ENCODE measurements around the gene FAM234B. TPM values are rescaled to one million over a fixed set of nuclear protein-coding genes. Genes with fewer than 3 reads are reported as not detected.

Gene FAM234B
- total and polyA plus RNA-seq, 2 of the 8 experiments (the other 6 are each of a cell fraction or from before 2014, with no cell fraction given) = 12.5 to 29.1 TPM

DNA sequence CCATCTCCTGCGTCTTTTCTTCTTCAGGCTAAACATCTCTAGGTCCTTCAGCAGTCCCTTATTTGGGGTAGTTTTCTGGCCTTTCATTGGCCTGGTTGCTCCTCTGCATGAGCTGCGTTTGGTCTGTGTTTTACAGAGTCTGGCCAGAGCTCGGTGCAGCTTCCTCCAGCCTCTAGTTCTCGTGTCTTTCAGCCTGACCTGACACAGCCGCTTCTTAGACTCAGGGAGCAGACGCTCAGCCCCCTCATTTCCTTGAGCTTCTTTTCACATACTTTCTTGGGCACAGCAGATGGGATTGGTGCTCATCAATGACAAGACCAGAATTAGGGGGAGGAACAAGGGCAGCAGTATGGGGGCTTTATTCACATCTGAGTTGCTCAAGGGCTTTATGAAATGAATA, 72.8 kb downstream of the FAM234B start:
- peaks cover 0 to under 1% of the 10 kb centered on the region in 2 experiments; a peak in 2 of 4 replicates for H3K9me3 ChIP-seq (ENCODE audit: insufficient read depth in 2 of 2, low read depth in 1 of 2, low read length in 1 of 2)
- H3K14ac ChIP-seq (ENCODE audit: insufficient read length) = no peak overlapping the region
- H4K20me1 ChIP-seq (replicated peaks in 1 of 2; ENCODE audit: control insufficient read depth in 1 of 2, insufficient read depth in 2 of 2, low read length in 2 of 2) = no peaks in the 10 kb centered on the region
- H4K8ac ChIP-seq (ENCODE audit: extremely low read depth, insufficient read depth, low read length) = no peak overlapping the region
- CTCF ChIA-PET (ENCODE audit: partially characterized antibody) = interaction anchor here (0.7 to 4.9 kb wide), 16 partner anchors 8 to 131 kb away, joined by 3 to 25 read pairs (median 4); partner anchors contain the start of gene EMP1
- H3K27me3 ChIP-seq (replicated peaks in 1 of 4; ENCODE audit: control insufficient read depth in 3 of 4, extremely low read depth in 1 of 4, insufficient read depth in 3 of 4, low read length in 3 of 4) = peaks cover 0 to 3% (median 0%) of the 10 kb centered on the region in 4 experiments; a peak in 1 of 7 replicates
- 74% methylated on average over 6 of the region's 6 CpGs; no CpG with 5 or more reads in 1 of the 2 experiments for WGBS, 2 experiments (ENCODE audit: extremely low coverage in 1 of 2, insufficient coverage in 1 of 2, insufficient read length in 1 of 2, insufficient replicate concordance in 2 of 2, low coverage in 1 of 2, low lambda C conversion rate in 2 of 2, missing lambda C conversion rate in 1 of 2)
- H2BK20ac ChIP-seq (ENCODE audit: low read length) = no peak overlapping the region
- H4K91ac ChIP-seq (replicated peaks; ENCODE audit: insufficient read length, low read length) = no peak overlapping the region
- H2BK12ac ChIP-seq (ENCODE audit: low read depth, low read length) = no peak overlapping the region; the same call in 1 of the 2 replicates
- DNase-seq (ENCODE audit: low read depth in 1 of 2, low spot score in 2 of 2) (no peak), FAIRE-seq (no peak)
- no peaks in the 10 kb centered on the region for H3K79me2 ChIP-seq (ENCODE audit: control insufficient read depth in 1 of 2, insufficient read depth in 2 of 2, low read length in 2 of 2)
- no peak overlapping the region for H3K9ac ChIP-seq (replicated peaks in 1 of 4; ENCODE audit: extremely low read depth in 1 of 4, low read depth in 3 of 4, low read length in 3 of 4)
- H3K4me3 ChIP-seq (ENCODE audit: extremely low read depth in 1 of 4, insufficient read depth in 2 of 4, low read depth in 3 of 4, low read length in 4 of 4) = no peak overlapping the region
- H3K4ac ChIP-seq (replicated peaks; ENCODE audit: insufficient read length, low read depth, low read length) = no peak overlapping the region
- H3K18ac ChIP-seq (ENCODE audit: extremely low read depth, low read length) = no peak overlapping the region
- H3K56ac ChIP-seq (replicated peaks; ENCODE audit: insufficient read length, low read depth, low read length) = no peak overlapping the region
- no peaks in the 10 kb centered on the region for H3K79me1 ChIP-seq (ENCODE audit: low read depth, low read length)
- H3K23ac ChIP-seq (ENCODE audit: insufficient read length) = no peak overlapping the region
- H2BK15ac ChIP-seq (ENCODE audit: low read length) = no peak overlapping the region
- POLR2A ChIA-PET (ENCODE audit: partially characterized antibody) = interaction anchor here (1.2 to 1.4 kb wide), 2 partner anchors 11 to 16 kb away, joined by 4 to 5 read pairs; no protein-coding TSS in a partner anchor
- peak overlapping the region in 1 of 2 experiments; percentile 11; a peak in 1 of 4 replicates for H3K4me2 ChIP-seq (ENCODE audit: insufficient read depth in 1 of 2, low read depth in 2 of 2, low read length in 2 of 2)
- TF ChIP-seq BACH1 (IDR thresholded peaks at IDR 0.05; ENCODE audit: low read length) (no peak), GABPA (IDR thresholded peaks at IDR 0.05; ENCODE audit: borderline replicate concordance, insufficient read depth, low read length) (no peak), USF2 (IDR thresholded peaks at IDR 0.05; ENCODE audit: low read length) (no peak), JUN (IDR thresholded peaks at IDR 0.05; ENCODE audit: low read depth, low read length) (no peak), CHD1 (IDR thresholded peaks at IDR 0.05; ENCODE audit: low read depth, low read length) (no peak), TBP (IDR thresholded peaks at IDR 0.05; ENCODE audit: low read depth, low read length) (no peak), POU5F1 (IDR thresholded peaks at IDR 0.05; ENCODE audit: low read depth, low read length) (no peak), CBX8 (IDR thresholded peaks at IDR 0.05; ENCODE audit: borderline replicate concordance, low read depth, low read length) (no peak)
- H2AK5ac ChIP-seq (ENCODE audit: low read depth, low read length) = no peak overlapping the region
- no peak overlapping the region for H4K5ac ChIP-seq (ENCODE audit: insufficient read length, low read depth, low read length)
- H3K23me2 ChIP-seq (ENCODE audit: low read depth, low read length) = no peaks in the 10 kb centered on the region
- H3K36me3 ChIP-seq (ENCODE audit: control insufficient read depth in 2 of 4, insufficient read depth in 4 of 4, low read length in 3 of 4) = no peaks in the 10 kb centered on the region
- H2BK5ac ChIP-seq (ENCODE audit: low read depth, low read length) = no peak overlapping the region
- 0 out of 2 replicates have a peak overlapping the region, but pooled peaks have one; percentile 52 for H2AFZ ChIP-seq (ENCODE audit: low read length)
- H3K4me1 ChIP-seq (replicated peaks in 1 of 4; ENCODE audit: control insufficient read depth in 3 of 4, insufficient read depth in 4 of 4, low read length in 3 of 4) = peaks cover 0 to 13% (median 7%) of the 10 kb centered on the region in 4 experiments; a peak in 6 of 7 replicates
- no peak overlapping the region for H2BK120ac ChIP-seq (replicated peaks; ENCODE audit: low read depth, low read length)
- no peak overlapping the region for H3K27ac ChIP-seq (ENCODE audit: low read depth, low read length)
